GM19468 (cell line): Measurements from ENCODE around the gene ANAPC13.

Source experiments
- ATAC-seq: cut with Tn5 transposase; IDR thresholded peaks from one replicate; pipeline ENCODE4 v1.9.1; 2021; ENCODE audit warnings: mild to moderate bottlenecking, moderate library complexity, moderate number of reproducible peaks; ENCODE audit not compliant: unreplicated experiment; ENCODE audit errors: extremely low read depth

ANAPC13 gene

DNA sequence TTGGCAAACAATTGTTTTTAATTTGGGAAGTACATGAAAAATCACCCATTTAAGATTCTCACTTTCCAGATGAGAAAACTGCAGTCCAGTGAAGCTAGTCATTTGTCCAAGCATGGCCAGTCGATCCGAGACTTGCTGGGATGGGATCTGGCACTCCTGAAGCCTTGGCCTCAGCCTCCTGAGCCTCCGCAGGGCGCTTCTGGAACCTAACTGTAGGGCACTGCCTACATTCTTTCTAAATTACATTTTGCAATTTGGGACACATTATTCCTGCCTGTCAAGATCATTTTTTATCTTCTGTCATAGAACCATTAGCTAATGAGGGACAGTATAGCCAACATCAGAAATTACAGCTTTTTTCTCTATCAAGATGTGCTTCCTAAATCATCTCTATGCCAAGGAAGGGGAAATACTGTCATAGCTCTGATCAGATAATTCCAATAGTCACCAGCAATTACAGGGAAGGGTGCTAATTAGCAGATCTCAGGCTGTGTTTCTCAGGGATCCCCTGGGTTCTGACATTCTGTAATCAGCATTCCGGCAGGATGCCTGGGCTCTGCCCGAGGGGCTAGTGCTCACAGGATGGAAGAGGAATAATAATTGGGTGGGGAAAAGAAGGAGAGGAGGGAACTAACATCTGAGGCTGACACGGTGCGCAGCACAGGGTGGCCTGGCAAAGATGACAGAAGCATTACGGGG, 28.3 kb downstream of the ANAPC13 start:
- no peak for ATAC-seq

DNA sequence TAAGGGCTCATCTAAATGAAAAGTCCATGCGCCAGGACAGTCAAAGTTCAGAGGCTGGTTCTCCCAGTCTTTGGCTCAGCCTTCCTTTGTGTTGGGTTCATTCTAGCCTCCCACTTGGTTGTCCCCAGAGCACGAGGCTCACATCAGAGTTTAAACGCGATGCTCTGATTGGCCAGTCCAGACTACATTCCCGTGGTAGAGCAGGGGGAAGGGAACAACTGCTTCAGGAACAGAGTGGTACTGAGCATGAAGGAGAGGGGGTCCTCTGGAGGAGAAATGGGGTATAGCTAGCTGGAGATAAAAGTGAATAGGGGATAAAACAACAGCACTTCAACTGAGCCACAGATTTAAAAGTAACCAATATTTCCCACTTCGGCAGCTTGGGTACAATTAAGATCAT, 32.2 kb downstream of the ANAPC13 start:
- ATAC-seq, result no peak

DNA sequence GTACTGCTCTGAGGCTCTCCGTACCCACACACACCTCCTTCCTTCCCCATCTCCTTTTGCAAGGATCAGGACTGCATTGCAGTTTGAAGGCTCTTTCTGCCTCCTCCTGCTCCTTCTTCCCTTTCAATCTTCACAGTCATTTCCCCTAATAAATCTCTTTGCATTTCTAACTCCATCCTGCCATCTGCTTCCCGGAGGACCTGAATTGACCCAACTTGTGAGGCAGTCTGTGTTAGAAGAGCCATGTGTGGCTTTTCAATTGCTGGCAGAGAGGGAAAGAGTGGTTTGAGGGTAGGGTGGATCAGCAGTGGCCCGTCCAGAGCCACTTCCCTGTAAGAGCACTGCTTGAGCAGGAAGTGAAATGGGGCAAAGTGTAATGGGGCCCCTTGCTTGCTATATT, 35.8 kb downstream of the ANAPC13 start:
- no peak for ATAC-seq

DNA sequence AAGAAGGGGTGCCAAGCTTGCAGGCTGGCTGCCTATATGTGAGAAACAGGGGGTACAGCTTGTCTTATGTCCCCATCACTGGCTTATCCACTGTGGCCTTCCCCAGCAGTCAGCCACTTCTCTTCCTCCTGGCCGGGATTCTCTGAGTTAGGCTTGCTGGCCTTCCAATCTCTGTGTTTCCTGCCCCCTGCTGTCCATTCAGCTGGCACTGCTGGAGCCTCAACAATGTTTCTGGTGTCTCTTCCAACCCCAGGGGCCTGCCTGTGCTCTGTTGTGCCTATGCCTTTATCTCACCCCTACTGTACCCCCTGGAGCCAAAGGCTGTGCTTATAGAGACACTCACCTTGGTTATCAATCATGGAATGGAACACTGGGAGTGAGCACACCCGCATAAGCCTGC, 36.5 kb downstream of the ANAPC13 start:
- ATAC-seq, result no peak

DNA sequence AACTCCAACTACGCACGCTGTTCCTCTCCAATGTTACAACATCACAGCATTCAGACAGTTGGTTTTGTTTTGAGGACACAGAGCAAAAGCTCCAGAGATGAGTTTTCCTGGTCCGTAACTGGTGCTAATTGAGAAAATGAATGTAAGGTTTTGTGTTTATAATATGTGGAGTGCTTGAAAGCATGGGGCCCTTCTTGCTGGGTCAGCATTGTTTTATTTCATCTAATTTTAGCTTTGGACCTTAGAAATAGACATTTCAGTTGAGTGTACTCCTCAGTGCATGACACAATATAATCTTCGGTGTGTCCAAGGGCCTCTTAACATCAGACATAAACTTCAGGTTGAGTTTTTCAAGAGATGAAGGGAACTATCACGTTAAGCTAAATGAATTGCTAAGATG, 37.1 kb downstream of the ANAPC13 start:
- no peak for ATAC-seq

DNA sequence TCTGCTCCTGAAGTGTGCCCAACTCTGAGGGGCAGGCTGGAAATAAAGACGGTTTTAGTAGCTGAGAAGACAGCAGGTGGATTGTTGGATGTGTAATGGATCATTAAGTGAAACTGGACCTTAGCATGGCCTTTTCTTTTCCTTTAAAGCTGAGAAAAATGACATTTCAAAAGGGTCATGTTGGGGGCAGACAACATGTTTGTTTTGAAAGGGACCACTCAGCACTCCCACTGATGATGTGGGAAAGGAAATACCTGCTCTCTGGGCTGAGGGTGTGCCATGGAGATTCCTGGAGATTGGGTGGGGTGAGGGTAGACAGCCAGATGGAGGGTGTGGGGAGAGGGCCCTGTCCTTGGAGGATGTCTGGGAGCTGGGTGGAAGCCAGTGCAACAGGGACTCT, 38.4 kb downstream of the ANAPC13 start:
- no peak for ATAC-seq

DNA sequence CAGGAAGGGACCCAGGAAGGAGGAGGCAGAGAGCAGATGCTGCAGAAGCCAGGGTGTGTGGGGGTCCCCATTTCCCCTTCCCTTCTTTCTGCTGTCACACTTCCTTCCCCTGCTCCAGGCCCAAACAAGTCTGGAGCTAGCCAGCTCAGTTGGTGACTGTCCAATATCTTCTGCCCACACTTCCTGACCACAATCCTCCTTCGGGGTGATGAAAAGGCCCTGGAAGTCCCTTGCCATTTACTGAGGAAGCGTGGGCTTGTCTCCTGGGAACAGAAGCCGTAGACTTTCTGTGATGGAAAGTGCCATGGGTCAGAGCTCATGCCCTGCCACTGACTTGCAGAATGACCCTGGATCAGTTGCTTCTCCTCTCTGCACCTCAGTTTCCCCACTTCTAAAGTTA, 39.0 kb downstream of the ANAPC13 start:
- ATAC-seq, result no peak

DNA sequence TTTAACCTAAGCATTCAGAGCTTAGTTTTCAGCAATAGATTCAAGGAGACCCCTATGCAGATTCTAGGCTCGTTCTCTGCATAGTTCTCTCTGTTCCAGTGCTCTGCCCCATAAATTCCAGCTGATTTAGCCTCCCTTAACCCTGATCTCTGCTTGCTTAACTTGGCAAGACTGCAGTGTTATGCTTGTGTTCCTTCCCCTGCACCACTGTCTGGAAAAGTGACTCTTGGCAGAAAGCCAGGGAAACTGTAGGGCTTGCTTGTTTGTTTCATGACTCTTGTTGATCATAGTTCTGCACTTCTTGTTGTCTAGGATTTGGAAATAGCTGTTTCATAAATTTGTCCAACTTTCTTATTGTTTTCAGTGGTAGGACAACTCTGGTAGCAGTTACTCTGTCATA, 40.1 kb downstream of the ANAPC13 start:
- ATAC-seq, result no peak

DNA sequence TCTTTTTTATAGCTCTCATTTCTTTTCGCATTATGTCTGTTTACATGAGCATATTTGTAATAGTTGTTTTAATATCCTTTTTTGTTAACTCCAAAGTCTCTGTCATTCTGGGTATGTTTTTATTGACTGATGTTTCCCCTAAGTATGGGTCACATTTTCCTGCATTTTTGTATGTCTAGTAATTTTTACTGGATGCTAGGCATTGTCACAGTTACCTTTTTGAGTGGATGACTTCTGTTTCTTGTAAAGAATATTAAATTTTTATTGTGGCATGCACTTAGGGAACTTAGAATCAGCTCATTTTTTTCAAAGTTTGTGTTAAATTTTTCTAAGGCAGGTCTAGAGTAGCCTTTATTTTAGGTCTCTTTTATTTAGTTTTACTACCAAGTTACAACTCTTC, 40.7 kb downstream of the ANAPC13 start:
- no peak for ATAC-seq

DNA sequence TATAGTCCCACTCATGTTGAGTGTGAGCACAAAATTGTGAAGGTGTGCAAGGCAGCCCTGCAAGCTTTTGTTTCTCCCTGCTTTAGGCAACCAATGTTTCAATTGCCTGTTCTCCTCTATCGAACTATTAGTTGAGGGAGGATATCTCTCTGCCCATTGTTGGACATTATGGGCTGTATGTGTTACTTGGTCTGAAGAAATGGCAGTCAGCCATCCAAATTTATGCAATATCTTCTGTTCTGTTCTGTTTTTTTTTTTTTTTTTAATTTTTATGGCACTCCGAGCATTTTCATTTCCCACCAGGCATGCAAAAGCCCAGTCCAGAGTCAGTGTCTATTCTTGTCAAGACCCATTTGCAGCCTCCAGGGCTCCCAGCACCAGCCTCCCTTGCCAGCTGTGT, 44.0 kb downstream of the ANAPC13 start:
- no peak for ATAC-seq

DNA sequence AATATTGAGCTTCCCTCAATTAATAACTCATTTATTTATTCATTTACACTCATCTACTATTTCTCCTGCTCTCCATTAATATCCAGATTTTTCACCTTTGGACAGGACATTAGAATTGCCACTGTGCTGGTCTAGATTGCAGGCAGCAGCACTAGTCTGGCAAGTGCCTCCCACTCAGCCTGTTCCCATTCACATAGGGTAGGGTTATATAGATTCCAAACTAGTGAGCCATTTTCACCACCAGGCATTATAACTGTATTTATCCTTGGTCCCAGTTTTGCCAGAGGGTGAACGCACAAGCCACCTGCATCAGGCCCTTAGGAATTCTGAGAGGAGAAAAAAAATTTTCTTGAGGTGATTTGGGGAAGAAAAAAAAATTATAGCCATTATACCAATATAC, 44.5 kb downstream of the ANAPC13 start:
- ATAC-seq, result no peak

DNA sequence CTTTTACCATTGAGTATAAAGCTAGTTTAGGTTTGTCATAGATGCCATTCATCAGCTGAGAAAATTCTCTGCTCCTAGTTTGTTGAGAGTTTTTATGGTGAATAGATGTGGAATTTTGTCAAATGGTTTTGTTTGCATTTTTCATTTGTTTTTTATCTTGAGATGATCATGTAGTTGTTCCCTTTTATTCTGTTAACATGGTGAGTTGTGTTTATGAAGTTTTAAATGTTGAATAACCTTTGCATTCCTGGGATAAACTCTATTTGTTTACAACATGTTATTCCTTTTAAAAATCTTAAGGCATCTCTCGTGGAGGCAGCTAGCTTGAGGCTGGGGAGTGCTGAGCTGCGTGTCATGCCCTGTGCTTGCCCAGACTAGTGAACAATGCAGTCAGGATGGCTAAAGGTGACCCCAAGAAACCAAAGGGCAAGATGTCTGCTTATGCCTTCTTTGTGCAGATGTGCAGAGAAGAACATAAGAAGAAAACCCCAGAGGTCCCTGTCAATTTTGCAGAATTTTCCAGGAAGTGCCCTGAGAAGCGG, 48.5 kb downstream of the ANAPC13 start:
- no peak for ATAC-seq

DNA sequence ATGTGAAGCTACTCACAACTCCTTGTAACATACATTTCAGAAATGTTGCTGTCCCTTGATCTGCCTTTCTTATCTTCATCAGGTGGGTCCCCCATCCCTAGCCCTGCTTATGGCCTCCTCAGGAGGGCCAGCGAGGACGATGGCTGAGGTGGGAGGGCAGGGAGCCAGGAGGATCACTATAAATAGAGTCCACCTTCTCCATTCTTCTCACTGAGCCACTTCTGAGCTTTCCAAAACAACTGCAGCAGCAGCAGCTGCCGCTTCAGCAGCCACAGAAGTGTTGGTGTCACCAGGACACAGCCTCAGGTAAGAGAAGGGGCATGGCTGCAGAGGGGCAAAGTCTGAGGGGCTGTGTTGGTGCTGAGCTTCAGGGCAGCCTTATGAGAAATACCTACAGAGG, 53.5 kb downstream of the ANAPC13 start:
- no peak for ATAC-seq

DNA sequence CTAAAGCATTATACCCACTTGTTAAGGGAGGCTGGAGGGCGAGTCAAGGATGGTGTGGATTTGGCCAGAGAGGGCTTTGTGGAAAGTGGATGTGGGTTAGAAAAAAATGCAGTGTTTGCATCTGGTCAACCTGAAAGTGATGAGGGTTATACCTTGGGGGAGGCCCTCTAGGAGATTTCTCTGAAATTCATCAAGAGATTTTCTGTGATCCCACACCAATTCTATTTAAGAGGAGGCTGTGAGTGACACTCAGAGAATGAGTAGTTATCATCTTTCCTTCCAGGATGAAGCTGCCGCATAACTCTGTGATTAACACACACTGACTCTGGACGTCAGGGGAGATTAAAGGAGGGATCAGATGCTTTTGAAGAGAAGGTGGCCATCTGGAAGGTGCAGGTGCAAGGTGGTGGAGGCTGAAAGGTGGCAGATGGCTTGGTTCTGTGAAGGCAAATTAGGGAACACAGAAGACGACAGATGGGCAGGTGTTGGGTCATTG, 54.8 kb downstream of the ANAPC13 start:
- ATAC-seq, result no peak

DNA sequence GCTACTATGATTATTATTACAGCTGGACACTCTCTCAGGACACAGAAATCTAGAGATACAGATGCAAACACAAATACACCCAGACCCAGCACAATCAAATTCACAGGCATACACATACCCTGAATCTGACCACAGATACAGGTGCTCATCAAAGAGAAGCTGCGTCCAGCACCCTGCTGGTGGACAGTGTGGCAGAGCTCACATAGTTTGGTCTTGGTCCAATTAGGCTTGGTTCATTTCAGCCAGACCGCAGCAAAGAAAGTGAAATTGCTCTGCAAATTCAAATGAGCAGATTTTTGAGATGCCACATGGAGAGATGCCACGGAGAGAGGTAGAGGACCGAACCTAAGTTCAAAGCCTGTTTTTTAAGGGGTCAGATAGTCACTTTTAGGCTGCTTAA, 55.6 kb downstream of the ANAPC13 start:
- ATAC-seq, result no peak

DNA sequence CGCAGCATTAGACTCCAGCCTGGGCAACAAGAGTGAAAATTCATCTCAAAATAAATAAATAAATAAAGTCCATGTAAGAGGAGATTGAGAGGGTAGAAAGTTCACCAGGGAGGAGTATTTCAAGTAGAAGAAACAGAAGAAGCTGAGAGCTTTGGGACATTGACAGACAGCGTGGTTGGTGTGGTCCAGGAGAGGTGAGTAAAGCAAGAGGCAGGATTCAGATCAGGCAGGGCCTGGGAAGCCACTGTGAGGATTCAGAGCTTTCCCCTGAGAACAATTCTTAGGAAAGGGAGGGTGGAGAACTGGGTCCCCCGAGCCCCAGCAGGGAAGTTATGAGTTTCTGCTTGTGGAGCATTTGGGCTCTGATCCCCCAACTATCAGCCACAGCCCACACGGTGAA, 57.4 kb downstream of the ANAPC13 start:
- no peak for ATAC-seq
